RWPE2 (cell line): Measurements from ENCODE around the gene RPL7A.
A peak's percentile ranks its signal among the peaks of the same experiment; 100 is the strongest.

Experiments used
- ATAC-seq: fragments of 200-7000 bp; cut with Tn5 transposase; 3 replicates; pipeline ENCODE4 v1.9.1; 2021; ENCODE audit warnings: low read depth
- DNase-seq: peaks from one replicate; pipeline ENCODE4 v3.0.0-alpha.2; 2020; ENCODE audit warnings: low spot score
- H3K27ac ChIP-seq: fragments of 450-650 bp; 2 replicates; pipeline ENCODE4 v1.5.1; 2017; ENCODE audit warnings: mild to moderate bottlenecking; ENCODE audit not compliant: poor library complexity, severe bottlenecking
- H3K27me3 ChIP-seq: fragments of 250-450 bp; sonication (Bioruptor Pico); 2 replicates; pipeline ENCODE4 v1.5.1; 2021; ENCODE audit warnings: mild to moderate bottlenecking, moderate library complexity; ENCODE audit not compliant: insufficient read depth, poor library complexity, severe bottlenecking
- H3K36me3 ChIP-seq: fragments of 250-450 bp; sonication (Bioruptor Pico); 2 replicates; pipeline ENCODE4 v1.5.1; 2020; ENCODE audit warnings: low read depth, mild to moderate bottlenecking, moderate library complexity
- H3K4me1 ChIP-seq: fragments of 250-450 bp; sonication (Bioruptor Pico); 2 replicates; pipeline ENCODE4 v1.5.1; 2021; ENCODE audit warnings: mild to moderate bottlenecking, moderate library complexity; ENCODE audit not compliant: insufficient read depth, poor library complexity, severe bottlenecking
- H3K4me3 ChIP-seq: fragments of 250-450 bp; sonication (Bioruptor Pico); 2 replicates; pipeline ENCODE4 v1.5.1; 2021; ENCODE audit warnings: mild to moderate bottlenecking, moderate library complexity; ENCODE audit not compliant: severe bottlenecking
- H3K9me3 ChIP-seq: fragments of 250-450 bp; sonication (Bioruptor Pico); 2 replicates; pipeline ENCODE4 v1.5.1; 2021; ENCODE audit warnings: mild to moderate bottlenecking, moderate library complexity; ENCODE audit not compliant: severe bottlenecking
- CTCF ChIP-seq: fragments of 450-650 bp; IDR thresholded peaks from one replicate; pipeline ENCODE4 v1.5.1; 2017; ENCODE audit warnings: mild to moderate bottlenecking, moderate library complexity; ENCODE audit not compliant: poor library complexity, severe bottlenecking

The RPL7A gene

GRCh38 chr9:133339641-133340040, 8.4 kb upstream of the RPL7A start:
- no peak for DNase-seq
- Histone ChIP-seq H3K27ac (no peak overlapping the region), H3K36me3 (peaks cover 56% of the 10 kb centered on the region), H3K27me3 (no peaks in the 10 kb centered on the region), H3K4me3 (no peak overlapping the region), H3K4me1 (no peaks in the 10 kb centered on the region), H3K9me3 (no peaks in the 10 kb centered on the region)
- no peak for TF ChIP-seq CTCF
- no peak for ATAC-seq

GRCh38 chr9:133340256-133340655, 7.8 kb upstream of the RPL7A start:
- DNase-seq: no peak

GRCh38 chr9:133340916-133341315, 7.1 kb upstream of the RPL7A start:
- H3K4me3 ChIP-seq: no peak overlapping the region
- DNase-seq: no peak
- H3K9me3 ChIP-seq: no peaks in the 10 kb centered on the region
- ATAC-seq: no peak
- no peak for TF ChIP-seq CTCF
- no peaks in the 10 kb centered on the region for H3K27me3 ChIP-seq
- no peaks in the 10 kb centered on the region for H3K4me1 ChIP-seq
- H3K36me3 ChIP-seq: peaks cover 65% of the 10 kb centered on the region
- H3K27ac ChIP-seq: no peak overlapping the region

More at GRCh38 chr9:133340256-133340655, 7.8 kb upstream of the RPL7A start:
- no peaks in the 10 kb centered on the region for H3K9me3 ChIP-seq
- H3K27me3 ChIP-seq: no peaks in the 10 kb centered on the region
- no peak overlapping the region for H3K4me3 ChIP-seq
- peaks cover 58% of the 10 kb centered on the region for H3K36me3 ChIP-seq
- H3K4me1 ChIP-seq: no peaks in the 10 kb centered on the region
- H3K27ac ChIP-seq: no peak overlapping the region
- TF ChIP-seq CTCF: no peak
- no peak for ATAC-seq

- Histone ChIP-seq H3K27ac (no peak overlapping the region), H3K4me1 (no peaks in the 10 kb centered on the region), H3K27me3 (no peaks in the 10 kb centered on the region), H3K9me3 (no peaks in the 10 kb centered on the region), H3K36me3 (peaks cover 70% of the 10 kb centered on the region), H3K4me3 (no peak overlapping the region)
- DNase-seq: no peak
- no peak for ATAC-seq
- no peak for TF ChIP-seq CTCF
Observed at GRCh38 chr9:133341369-133342068, 6.5 kb upstream of the RPL7A start.

GRCh38 chr9:133342069-133342406, 6.0 kb upstream of the RPL7A start:
- Histone ChIP-seq H3K4me3 (no peak overlapping the region), H3K4me1 (no peaks in the 10 kb centered on the region), H3K27ac (no peak overlapping the region), H3K36me3 (peaks cover 70% of the 10 kb centered on the region), H3K9me3 (no peaks in the 10 kb centered on the region), H3K27me3 (no peaks in the 10 kb centered on the region)
- DNase-seq (no peak), ATAC-seq (no peak)
- TF ChIP-seq CTCF: peak; percentile 4
